ENCODE measurements around the gene DCBLD2. TPM values are rescaled to one million over a fixed set of nuclear protein-coding genes. Genes with fewer than 3 reads are reported as not detected.

The DCBLD2 gene
- total RNA-seq, 1 experiment from 2014 or later: 48.0 TPM

- no peak overlapping the region for H3K56ac ChIP-seq (ENCODE audit: insufficient read length, low read depth, low read length)
- H3K4me1 Mint-ChIP-seq: peaks cover 5 to 10% of the 10 kb centered on the region in 2 experiments
- peaks cover 10 to 40% (median 32%) of the 10 kb centered on the region in 3 experiments for H3K36me3 Mint-ChIP-seq (ENCODE audit: insufficient read depth in 1 of 3, low read depth in 3 of 3)
- no peaks in the 10 kb centered on the region for H3K79me2 ChIP-seq (ENCODE audit: insufficient read depth, low read length)
- no CpG with 5 or more reads among the region's 3 CpGs for WGBS (ENCODE audit: extremely low coverage, insufficient read length, low lambda C conversion rate)
- peak; percentile 80 for TF ChIP-seq CTCF (conservative IDR thresholded peaks at IDR 0.05)
- no peaks in the 10 kb centered on the region for H3K23me2 ChIP-seq (ENCODE audit: insufficient read length, low read depth, low read length, poor library complexity, severe bottlenecking)
- no peak overlapping the region for H3K4ac ChIP-seq (ENCODE audit: low read depth, low read length)
- no peak overlapping the region for H2BK20ac ChIP-seq (ENCODE audit: low read depth, low read length, poor library complexity, severe bottlenecking)
- no peak overlapping the region for H2BK120ac ChIP-seq (ENCODE audit: low read depth, low read length, poor library complexity, severe bottlenecking)
- no peaks in the 10 kb centered on the region for H3K4me1 ChIP-seq (ENCODE audit: insufficient read depth, low read length)
- no peaks in the 10 kb centered on the region for H4K20me1 ChIP-seq (ENCODE audit: control insufficient read depth, insufficient read depth, insufficient read length)
- H4K5ac ChIP-seq (ENCODE audit: insufficient read length, low read depth, low read length): no peak overlapping the region
- H3K18ac ChIP-seq (ENCODE audit: insufficient read length, low read depth, low read length): no peak overlapping the region
- H4K91ac ChIP-seq (ENCODE audit: insufficient read length, low read depth, low read length): no peak overlapping the region
- no peak overlapping the region for H3K9ac ChIP-seq (ENCODE audit: extremely low read depth, insufficient read length, low read length)
- no peaks in the 10 kb centered on the region for H3K9me3 Mint-ChIP-seq
- H2AFZ ChIP-seq (ENCODE audit: low read length): no peak overlapping the region
- no peak overlapping the region for H3K14ac ChIP-seq (ENCODE audit: insufficient read depth, low read length)
- H2BK15ac ChIP-seq (ENCODE audit: low read depth, low read length): no peak overlapping the region
- H3K79me1 ChIP-seq (ENCODE audit: insufficient read depth, low read depth, low read length, poor library complexity, severe bottlenecking): no peaks in the 10 kb centered on the region
- no peaks in the 10 kb centered on the region for H3K9me3 ChIP-seq (ENCODE audit: control insufficient read depth, low read depth, low read length)
- no peak for DNase-seq
- H3K4me2 ChIP-seq (ENCODE audit: insufficient read depth, insufficient read length, low read length): no peak overlapping the region
- no peak overlapping the region for H4K8ac ChIP-seq (replicated peaks; ENCODE audit: insufficient read length, low read depth, low read length)
- no peak overlapping the region for H2BK5ac ChIP-seq (ENCODE audit: insufficient read length, low read length)
- H2BK12ac ChIP-seq (ENCODE audit: insufficient read length, low read depth, low read length): no peak overlapping the region
- H3K27me3 ChIP-seq (ENCODE audit: insufficient read depth, low read length): no peaks in the 10 kb centered on the region
- H3K27ac ChIP-seq (ENCODE audit: insufficient read length, low read depth, low read length): no peak overlapping the region
- no peak overlapping the region for H2AK5ac ChIP-seq (ENCODE audit: insufficient read length, low read length)
- no peak overlapping the region for H3T11ph ChIP-seq (ENCODE audit: low read length)
- H3K27ac Mint-ChIP-seq: no peak overlapping the region; a peak in 1 of 7 replicates
- H3K4me3 Mint-ChIP-seq: no peak overlapping the region
- H3K27me3 Mint-ChIP-seq (ENCODE audit: low read depth): no peaks in the 10 kb centered on the region
- H3K23ac ChIP-seq (ENCODE audit: insufficient read length, low read depth, low read length): no peak overlapping the region
Observed at GRCh38 chr3:98817547-98818041, 83.9 kb downstream of the DCBLD2 start.
